Neuronal stem cell (in vitro differentiated cells): ENCODE measurements around the gene DUS1L.

Source experiments
- DNase-seq: peaks from one replicate; pipeline ENCODE4 v3.0.0-alpha.2; 2013; ENCODE audit warnings: low spot score
- H2AFZ ChIP-seq: one replicate; pipeline ENCODE4 v1.6.1; 2013; ENCODE audit warnings: mild to moderate bottlenecking, low read length, inconsistent platforms
- H2AK5ac ChIP-seq: 2 replicates; pipeline ENCODE4 v1.6.1; 2013; ENCODE audit warnings: low read depth, mild to moderate bottlenecking, inconsistent platforms, low read length, moderate library complexity, mixed read lengths
- H2BK120ac ChIP-seq: 2 replicates; pipeline ENCODE4 v1.6.1; 2013; ENCODE audit warnings: low read depth, mild to moderate bottlenecking, inconsistent platforms, low read length, moderate library complexity, mixed read lengths
- H2BK12ac ChIP-seq: one replicate; pipeline ENCODE4 v1.6.1; 2013; ENCODE audit warnings: low read length, inconsistent platforms
- H2BK15ac ChIP-seq: 2 replicates; pipeline ENCODE4 v1.6.1; 2013; ENCODE audit warnings: mild to moderate bottlenecking, low read length, inconsistent platforms, mixed read lengths
- H2BK5ac ChIP-seq: one replicate; pipeline ENCODE4 v1.6.1; 2013; ENCODE audit warnings: inconsistent platforms, mild to moderate bottlenecking, low read length, moderate library complexity
- H3K14ac ChIP-seq: one replicate; pipeline ENCODE4 v1.6.1; 2013; ENCODE audit warnings: low read length, inconsistent platforms
- H3K18ac ChIP-seq: 2 replicates; pipeline ENCODE4 v1.6.1; 2013; ENCODE audit warnings: low read length, inconsistent platforms
- H3K23ac ChIP-seq: 2 replicates; pipeline ENCODE4 v1.6.1; 2013; ENCODE audit warnings: low read depth, mild to moderate bottlenecking, mixed read lengths, low read length, inconsistent platforms; ENCODE audit not compliant: poor library complexity
- H3K27ac ChIP-seq: replicated peaks from 3 replicates; pipeline ENCODE4 v1.5.1; 2013; ENCODE audit warnings: low read length, inconsistent platforms
- H3K27me3 ChIP-seq, 3 experiments: 2 replicates each; pipeline ENCODE4 v1.6.1; 2013; ENCODE audit warnings: low read length in 3 of 3, mild to moderate bottlenecking in 2 of 3, inconsistent platforms in 1 of 3, low read depth in 1 of 3, mixed read lengths in 1 of 3, moderate library complexity in 1 of 3; ENCODE audit not compliant: control insufficient read depth in 3 of 3, insufficient read depth in 3 of 3
- H3K36me3 ChIP-seq, 2 donors: replicated peaks in 1 of 2; 2 replicates each; pipeline ENCODE4 v1.6.1; 2013; ENCODE audit warnings: low read length in 2 of 2; ENCODE audit not compliant: control insufficient read depth in 2 of 2, insufficient read depth in 2 of 2
- H3K4ac ChIP-seq: 2 replicates; pipeline ENCODE4 v1.6.1; 2013; ENCODE audit warnings: inconsistent platforms, mild to moderate bottlenecking, low read length, moderate library complexity
- H3K4me1 ChIP-seq, 2 donors: 1 replicate in 1 of 2; 2 replicates in 1 of 2; pipeline ENCODE4 v1.6.1; 2013; ENCODE audit warnings: low read length in 2 of 2, low read depth in 1 of 2; ENCODE audit not compliant: control insufficient read depth in 2 of 2, insufficient read depth in 1 of 2
- H3K4me2 ChIP-seq: one replicate; pipeline ENCODE4 v1.6.1; 2013; ENCODE audit warnings: mild to moderate bottlenecking, low read length, inconsistent platforms; ENCODE audit not compliant: insufficient read depth, poor library complexity, severe bottlenecking
- H3K4me3 ChIP-seq, 2 donors: 2 replicates each; pipeline ENCODE4 v1.5.1; 2013; ENCODE audit warnings: low read length in 2 of 2, mild to moderate bottlenecking in 2 of 2, inconsistent platforms in 1 of 2, moderate library complexity in 1 of 2
- H3K79me1 ChIP-seq: one replicate; pipeline ENCODE4 v1.6.1; 2013; ENCODE audit warnings: low read depth, mild to moderate bottlenecking, inconsistent platforms, low read length, moderate library complexity
- H3K9ac ChIP-seq: one replicate; pipeline ENCODE4 v1.6.1; 2013; ENCODE audit warnings: mild to moderate bottlenecking, low read depth, low read length, inconsistent platforms; ENCODE audit not compliant: poor library complexity
- H3K9me3 ChIP-seq, 2 donors: replicated peaks in 1 of 2; 2 replicates each; pipeline versions ENCODE3 to v1.6.1; 2013; ENCODE audit warnings: low read length in 2 of 2, mild to moderate bottlenecking in 2 of 2, inconsistent platforms in 1 of 2, low read depth in 1 of 2, mixed read lengths in 1 of 2, moderate library complexity in 1 of 2; ENCODE audit not compliant: control insufficient read depth in 2 of 2, insufficient read depth in 1 of 2
- H4K8ac ChIP-seq: one replicate; pipeline ENCODE4 v1.6.1; 2013; ENCODE audit warnings: low read depth, mild to moderate bottlenecking, inconsistent platforms, low read length, moderate library complexity
- H4K91ac ChIP-seq: one replicate; pipeline ENCODE4 v1.6.1; 2013; ENCODE audit warnings: low read length, low read depth, mild to moderate bottlenecking, inconsistent platforms; ENCODE audit not compliant: poor library complexity
- WGBS, 2 donors: extraction: QIAGEN DNeasy Blood & Tissue Kit; methylation state at CpG; one replicate each; pipeline ENCODE4 v1.1.7; 2013; ENCODE audit warnings: missing lambda C conversion rate in 2 of 2, mixed read lengths in 1 of 2; ENCODE audit not compliant: insufficient read length in 2 of 2, insufficient replicate concordance in 1 of 2; ENCODE audit errors: extremely low coverage in 2 of 2; 5-methylcytosine and 5-hydroxymethylcytosine counted together

The DUS1L gene

DNA sequence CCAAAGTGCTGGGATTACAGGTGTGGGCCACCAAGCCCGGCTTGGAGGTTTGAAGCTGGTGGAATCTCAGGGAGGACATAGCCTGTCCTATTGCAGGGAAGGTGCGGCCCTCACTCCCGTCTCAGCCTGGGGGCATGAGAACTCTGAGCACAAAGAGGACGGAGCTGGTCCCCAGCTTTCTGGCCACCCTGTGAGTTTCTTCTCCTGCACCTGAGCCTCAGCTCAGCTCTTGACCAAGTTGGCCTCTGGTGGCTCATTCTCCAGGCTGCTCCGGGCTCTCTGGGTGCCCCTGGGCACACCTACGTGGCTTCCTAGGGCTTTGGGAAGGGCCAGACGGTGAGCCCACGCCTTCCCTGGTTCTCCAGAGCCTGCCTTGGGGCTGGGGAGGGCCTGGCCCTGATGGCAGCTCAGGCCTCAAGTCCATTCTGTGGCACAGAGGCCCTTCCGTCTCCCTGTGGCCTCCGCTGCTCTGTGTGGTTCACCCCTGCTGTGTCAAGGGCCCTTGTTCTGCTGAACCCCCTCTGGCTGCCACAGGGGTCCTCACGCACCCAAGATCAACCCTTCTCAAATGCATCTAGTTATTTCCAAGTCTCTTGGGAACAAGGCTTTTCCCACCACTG, 39.3 kb upstream of the DUS1L start:
- Histone ChIP-seq H2BK120ac (no peak overlapping the region), H2AFZ (no peak overlapping the region), H3K79me1 (peaks cover 5% of the 10 kb centered on the region), H3K9me3 (peaks cover 0 to 3% of the 10 kb centered on the region in 2 donors), H4K8ac (no peak overlapping the region), H3K4ac (no peak overlapping the region), H2BK15ac (no peak overlapping the region), H3K4me1 (peaks cover 36 to 43% of the 10 kb centered on the region in 2 donors), H2AK5ac (peak overlapping the region; percentile 26), H3K9ac (no peak overlapping the region), H3K4me3 (no peak overlapping the region), H3K36me3 (peaks cover 0 to 8% of the 10 kb centered on the region in 2 donors), H3K27ac (no peak overlapping the region), H2BK5ac (peak overlapping the region; percentile 1), H4K91ac (no peak overlapping the region), H3K23ac (no peak overlapping the region), H3K14ac (no peak overlapping the region), H3K4me2 (no peak overlapping the region), H2BK12ac (no peak overlapping the region), H3K18ac (peak overlapping the region; percentile 2), H3K27me3 (no peaks in the 10 kb centered on the region)
- no peak for DNase-seq
- WGBS, 2 donors: no CpG with 5 or more reads among the region's 11 CpGs

DNA sequence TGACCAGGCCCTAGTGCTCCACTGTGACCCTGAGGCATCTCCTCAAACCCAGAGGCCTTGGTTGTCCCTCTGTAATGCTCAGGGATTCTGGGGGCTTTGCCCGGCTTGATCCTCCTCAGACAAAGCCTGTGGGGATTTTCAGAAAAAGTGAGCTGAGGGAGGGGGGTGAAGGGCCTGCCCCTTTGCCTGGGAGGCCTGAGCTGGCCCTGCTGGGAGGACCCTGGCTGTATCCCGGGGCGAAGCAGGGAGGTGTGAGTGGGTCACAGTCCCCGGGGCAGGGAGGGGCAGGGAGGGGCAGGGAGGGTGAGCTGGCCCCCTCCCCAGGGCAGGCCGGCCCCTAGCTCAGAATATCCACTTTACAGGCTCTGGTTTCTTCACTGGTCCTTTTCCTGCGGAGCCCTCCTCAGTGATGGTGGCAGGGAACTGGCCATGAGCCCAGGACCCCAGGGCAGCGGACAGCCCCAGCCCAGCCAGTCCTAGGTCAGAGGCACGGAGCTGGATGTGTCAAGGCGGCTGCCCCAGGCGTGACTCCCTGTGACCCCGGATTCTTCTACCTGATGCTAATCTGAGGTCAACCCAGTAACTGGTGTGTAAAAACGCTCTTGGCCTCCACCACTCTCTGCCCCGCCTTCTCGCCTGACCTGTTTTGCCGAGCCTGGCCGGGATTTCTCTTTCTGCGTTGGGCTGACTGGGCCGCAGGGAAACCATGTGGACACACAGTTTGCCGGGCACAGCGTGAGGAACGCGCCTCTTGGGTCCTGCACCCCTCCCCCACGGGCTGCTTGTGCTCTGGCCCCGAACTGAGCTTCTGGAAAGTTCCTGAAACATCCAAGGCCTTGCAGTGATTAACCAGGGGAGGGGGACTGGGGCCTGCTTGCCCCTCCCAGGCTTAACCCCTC, 38.2 kb upstream of the DUS1L start:
- peaks cover 44 to 52% of the 10 kb centered on the region in 2 donors for H3K4me1 ChIP-seq

DNA sequence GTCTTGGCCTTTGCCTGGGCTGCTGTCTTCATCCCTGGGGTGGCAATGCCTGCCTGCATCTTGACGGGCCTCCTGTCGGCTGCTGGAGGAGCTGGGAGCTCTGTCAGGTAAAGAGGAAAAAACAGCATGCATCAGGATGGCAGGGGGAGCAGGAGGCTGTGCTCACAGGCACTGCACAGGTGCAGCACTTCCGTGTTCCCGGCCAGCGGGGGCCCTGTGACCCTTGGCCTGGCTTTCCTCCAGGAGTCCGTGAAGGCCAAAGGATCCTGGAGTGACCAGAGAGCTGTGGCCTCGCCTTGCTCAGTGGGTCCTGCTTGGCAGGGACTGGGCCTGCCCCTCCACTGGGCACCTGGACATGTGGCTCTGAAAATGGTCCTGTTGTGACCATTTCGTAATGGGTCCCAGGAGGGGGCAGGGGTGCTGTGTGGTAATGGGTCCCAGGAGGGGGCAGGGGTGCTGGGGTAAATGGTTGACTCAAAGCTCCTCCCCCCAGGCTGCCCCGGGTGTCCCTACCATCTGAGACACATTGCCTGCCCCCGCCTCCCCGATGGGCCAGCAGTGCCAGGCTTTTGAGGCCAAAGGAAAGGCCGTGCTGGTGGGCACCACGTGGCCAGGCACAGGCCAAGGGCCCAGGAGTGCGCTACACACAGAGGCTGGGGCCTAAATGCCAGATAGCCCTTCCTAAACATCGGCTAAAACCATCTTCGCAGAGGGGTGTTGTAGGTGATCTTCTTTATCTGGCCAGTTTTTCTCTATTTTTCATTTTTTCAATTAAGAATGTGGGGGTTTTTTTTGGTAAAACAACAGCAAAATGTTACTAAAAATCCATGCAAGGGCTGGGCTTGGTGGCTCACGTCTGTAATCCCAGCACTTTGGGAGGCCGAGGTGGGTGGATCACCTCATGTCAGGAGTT, 36.4 kb upstream of the DUS1L start:
- H2BK12ac ChIP-seq: no peak overlapping the region
- no peak overlapping the region for H2AFZ ChIP-seq
- H3K4me1 ChIP-seq: peaks cover 44 to 56% of the 10 kb centered on the region in 2 donors
- no peak overlapping the region for H3K4me3 ChIP-seq
- no peak overlapping the region for H2BK120ac ChIP-seq
- no peak overlapping the region for H4K8ac ChIP-seq
- H3K79me1 ChIP-seq: peaks cover 10% of the 10 kb centered on the region
- peaks cover 0 to 3% of the 10 kb centered on the region in 2 donors for H3K9me3 ChIP-seq
- WGBS, 2 donors: no CpG with 5 or more reads among the region's 18 CpGs
- H3K4me2 ChIP-seq: no peak overlapping the region
- H3K14ac ChIP-seq: no peak overlapping the region
- H2BK5ac ChIP-seq: peak overlapping the region; percentile 2
- peak overlapping the region; percentile 60 for H2BK15ac ChIP-seq
- peak overlapping the region; percentile 61 for H3K23ac ChIP-seq
- no peak for DNase-seq
- H3K9ac ChIP-seq: peak overlapping the region; percentile 65
- peaks cover 0 to 1% of the 10 kb centered on the region in 2 donors for H3K36me3 ChIP-seq
- no peaks in the 10 kb centered on the region for H3K27me3 ChIP-seq
- H3K4ac ChIP-seq: no peak overlapping the region
- H4K91ac ChIP-seq: no peak overlapping the region
- peak overlapping the region; percentile 71 for H3K18ac ChIP-seq
- peak overlapping the region; percentile 27 for H2AK5ac ChIP-seq
- peak overlapping the region; percentile 21 for H3K27ac ChIP-seq

More for the DNA sequence above, 38.2 kb upstream of the DUS1L start:
- no peaks in the 10 kb centered on the region for H3K27me3 ChIP-seq
- H2BK5ac ChIP-seq: peak overlapping the region; percentile 95
- no peak overlapping the region for H3K4me3 ChIP-seq
- H3K23ac ChIP-seq: peak overlapping the region; percentile 68
- H3K9ac ChIP-seq: no peak overlapping the region
- H3K27ac ChIP-seq: peak overlapping the region; percentile 99
- no peak overlapping the region for H4K91ac ChIP-seq
- no peak overlapping the region for H3K4ac ChIP-seq
- no peak overlapping the region for H4K8ac ChIP-seq
- peaks cover 0 to 3% of the 10 kb centered on the region in 2 donors for H3K9me3 ChIP-seq
- peaks cover 0 to 8% of the 10 kb centered on the region in 2 donors for H3K36me3 ChIP-seq
- peak overlapping the region; percentile 29 for H3K4me2 ChIP-seq
- peak overlapping the region; percentile 18 for H2BK15ac ChIP-seq
- peaks cover 10% of the 10 kb centered on the region for H3K79me1 ChIP-seq
- peak overlapping the region; percentile 99 for H2AK5ac ChIP-seq
- no peak overlapping the region for H3K14ac ChIP-seq
- no CpG with 5 or more reads among the region's 24 CpGs for WGBS, 2 donors
- H2BK12ac ChIP-seq: peak overlapping the region; percentile 98
- peak overlapping the region; percentile 6 for H2BK120ac ChIP-seq
- peak; percentile 83 for DNase-seq
- H3K18ac ChIP-seq: peak overlapping the region; percentile 90
- H2AFZ ChIP-seq: peak overlapping the region; percentile 61
